ENCODE measurements around the gene SMYD3.

SMYD3 gene

DNA sequence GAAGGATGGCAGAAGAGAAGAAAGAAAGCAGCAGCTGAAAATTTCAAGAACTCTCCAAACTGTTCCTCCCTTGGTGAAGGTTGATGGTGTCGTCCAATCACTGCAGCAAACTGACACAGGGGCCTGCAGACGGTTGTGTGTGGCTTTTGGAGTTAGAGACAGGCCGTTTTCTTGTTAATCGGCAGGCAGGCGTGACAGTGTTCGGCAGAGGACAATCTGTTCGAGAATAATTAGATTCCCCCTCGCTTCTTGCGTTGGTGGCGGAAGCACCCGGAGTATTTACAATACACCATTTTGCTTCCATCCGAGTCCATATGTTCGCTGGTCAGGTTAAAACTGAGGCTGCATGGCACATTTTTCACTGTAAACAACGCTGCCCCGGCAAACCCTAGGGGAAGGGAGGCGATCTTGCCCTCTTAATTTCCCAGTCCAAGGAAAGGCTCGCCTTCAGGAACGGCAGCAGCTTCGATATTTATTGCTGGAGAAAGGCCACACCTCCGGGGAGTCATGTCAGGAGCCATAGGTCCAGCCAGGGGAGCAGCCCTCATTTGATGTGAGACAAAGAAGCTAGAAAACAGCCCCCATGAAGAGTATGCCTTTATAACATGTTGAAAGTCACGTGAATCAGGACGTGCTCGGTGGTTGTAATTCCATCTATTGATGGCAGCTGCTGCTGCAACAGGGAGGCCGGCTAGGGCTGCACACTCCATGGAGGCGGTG is 360.1 kb downstream of the SMYD3 start:
- peak; percentile 32 for DNase-seq (ENCODE audit: low spot score)

DNA sequence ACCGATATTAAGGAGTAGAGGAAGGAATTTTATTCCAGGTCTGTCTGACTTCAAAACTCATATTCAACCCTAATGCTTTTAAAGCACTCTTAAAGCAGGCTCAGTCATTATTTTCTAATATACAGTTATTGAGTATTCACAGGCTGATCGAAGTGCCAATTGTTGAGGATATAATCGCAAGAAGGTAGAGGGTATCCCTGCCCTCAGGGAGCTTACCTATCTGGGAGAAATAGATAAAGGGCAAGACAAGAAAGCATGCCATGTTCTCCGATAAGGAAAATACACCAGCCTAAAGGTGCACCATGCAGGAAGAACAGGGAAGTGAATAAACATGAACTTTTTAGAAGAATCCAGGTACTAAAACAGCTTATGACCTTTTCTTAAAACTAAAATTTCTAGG is 361.2 kb downstream of the SMYD3 start:
- DNase-seq (ENCODE audit: low spot score): no peak

DNA sequence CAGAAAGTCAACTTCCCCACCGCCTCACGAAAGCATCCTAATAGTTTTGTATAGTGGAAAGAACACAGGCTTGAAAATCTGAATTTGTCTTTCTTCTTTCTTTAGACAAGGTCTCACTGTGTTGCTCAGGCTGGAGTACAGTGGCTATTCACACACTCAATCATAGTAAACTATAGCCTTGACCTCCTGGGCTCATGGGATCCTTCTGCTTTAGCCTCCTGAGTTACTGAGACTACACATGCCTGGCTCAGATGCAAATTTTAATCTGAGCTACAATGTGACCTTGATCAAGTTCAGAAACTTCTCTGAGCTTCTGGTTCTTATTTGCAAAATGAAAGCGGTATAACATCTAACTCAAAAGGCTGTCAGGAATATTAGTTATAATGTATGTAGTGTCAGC is 362.1 kb downstream of the SMYD3 start:
- DNase-seq (ENCODE audit: low spot score): no peak

DNA sequence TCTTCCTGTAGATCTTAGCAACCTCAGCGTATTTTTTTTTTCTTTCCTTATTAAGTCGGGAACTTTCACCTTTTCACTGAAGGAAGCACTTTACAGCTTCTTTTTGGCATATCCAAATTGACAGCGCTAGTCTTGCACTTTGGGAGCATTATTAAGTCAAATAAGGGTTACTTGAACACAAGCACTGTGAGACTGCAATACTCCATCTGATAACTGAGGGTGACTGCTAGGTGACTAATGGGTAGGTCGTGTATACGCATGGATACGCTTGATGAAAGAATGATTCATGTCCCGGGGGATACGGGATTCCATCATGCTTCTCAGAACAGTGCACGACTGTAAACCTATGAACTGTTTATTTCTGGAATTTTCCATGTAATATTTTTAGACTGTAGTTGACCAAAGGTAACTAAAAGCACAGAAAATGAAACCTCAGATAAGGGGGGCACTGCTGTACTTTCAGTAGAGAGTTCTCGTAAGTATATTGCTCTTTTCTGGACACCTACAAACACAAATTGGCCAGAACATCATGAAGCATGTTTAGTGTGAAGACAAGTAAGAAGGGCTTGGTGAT is 364.7 kb downstream of the SMYD3 start:
- DNase-seq (ENCODE audit: low spot score): no peak

DNA sequence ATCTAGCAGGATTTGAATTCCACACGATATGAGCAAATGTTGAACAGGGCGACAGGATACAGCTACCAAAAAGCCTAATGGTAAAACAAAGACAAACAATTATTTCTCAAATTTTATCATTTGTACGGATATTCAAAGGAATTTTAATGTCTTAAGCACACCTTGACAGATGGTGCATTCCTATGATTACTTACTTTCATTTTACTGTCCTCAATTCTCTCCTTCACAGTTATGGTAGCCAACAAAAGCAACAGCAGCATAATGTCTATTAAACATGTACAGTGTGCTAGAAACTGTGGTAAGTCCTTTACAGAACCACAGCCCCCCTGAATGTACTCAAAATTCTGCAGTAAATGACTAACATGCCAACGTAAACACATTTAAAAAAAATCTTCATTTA is 365.8 kb downstream of the SMYD3 start:
- DNase-seq (ENCODE audit: low spot score): no peak

DNA sequence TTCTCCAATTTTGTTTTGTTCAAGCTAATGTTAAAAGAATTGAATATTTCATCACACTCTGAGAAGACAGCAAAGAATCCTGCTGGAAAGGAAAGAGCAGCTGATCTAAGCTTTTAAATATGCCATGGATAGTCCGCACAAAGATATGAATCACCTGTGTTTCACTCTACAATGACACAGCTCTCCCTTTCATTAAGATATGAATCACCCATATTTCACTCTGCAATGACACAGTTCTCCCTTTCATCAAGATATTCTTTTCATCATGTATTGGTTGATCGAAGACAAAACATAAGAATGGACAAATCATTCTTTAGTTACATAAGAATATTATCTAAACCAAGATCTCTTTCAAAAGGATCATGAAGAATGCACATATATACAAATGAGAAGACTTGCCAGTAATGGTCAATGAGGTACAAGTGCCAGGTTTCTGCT is 367.3 kb downstream of the SMYD3 start:
- DNase-seq (ENCODE audit: low spot score): no peak

DNA sequence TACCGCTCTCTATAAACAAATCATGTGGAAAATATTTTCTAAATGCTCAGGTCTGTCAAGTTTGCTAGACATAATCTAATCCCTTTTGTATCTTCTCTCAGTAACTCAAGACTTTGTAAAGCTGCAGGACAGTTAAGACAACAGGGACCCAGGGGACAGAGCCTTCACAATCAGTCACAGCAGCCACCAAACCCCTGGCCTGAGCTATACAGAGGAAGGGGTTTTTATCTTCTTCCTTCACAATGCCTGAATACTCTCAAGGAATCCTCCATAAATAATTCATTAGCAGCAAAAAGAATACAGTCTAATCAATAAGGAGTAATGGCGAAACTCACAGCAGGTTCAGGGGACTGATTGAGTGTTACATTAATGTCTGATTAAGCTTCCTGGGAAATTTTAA is 368.3 kb downstream of the SMYD3 start:
- no peak for DNase-seq (ENCODE audit: low spot score)

DNA sequence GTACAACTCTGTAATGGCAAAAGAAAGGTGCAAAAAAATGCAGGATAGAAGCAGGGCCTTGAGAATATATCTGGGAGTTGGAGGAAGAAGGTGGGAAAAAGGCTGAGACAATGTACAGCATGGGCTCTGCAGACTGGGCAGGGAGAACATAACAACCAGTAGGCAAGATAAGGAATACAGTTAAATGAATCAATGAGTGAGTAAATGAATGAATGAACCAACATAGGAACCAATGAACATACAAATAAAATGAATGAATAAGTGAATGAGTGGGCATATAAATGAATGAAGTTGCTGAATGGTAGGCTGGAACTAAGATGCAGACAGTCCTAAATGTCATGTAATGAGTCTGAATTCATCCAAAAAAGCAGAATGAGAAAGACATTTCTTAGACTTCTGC is 370.6 kb downstream of the SMYD3 start:
- no peak for DNase-seq (ENCODE audit: low spot score)

DNA sequence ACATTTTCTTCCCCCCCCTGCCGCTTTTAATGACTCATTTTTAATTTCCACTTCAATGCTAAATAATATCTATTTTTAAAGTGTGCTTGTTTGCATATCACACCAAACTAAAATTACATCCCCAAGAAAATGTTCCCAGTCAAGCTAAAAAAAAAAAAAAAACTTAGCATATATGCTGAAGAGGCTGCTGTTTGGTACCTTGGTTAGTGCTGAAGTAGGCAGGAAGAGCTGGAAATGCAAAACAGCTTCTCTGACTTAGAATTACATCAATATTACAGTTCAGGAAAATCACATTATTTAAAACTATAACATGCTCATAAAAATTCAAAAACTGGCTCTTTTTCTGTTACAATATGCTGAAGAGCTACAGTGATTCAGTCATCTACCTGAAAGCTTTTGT is 372.3 kb downstream of the SMYD3 start:
- no peak for DNase-seq (ENCODE audit: low spot score)

DNA sequence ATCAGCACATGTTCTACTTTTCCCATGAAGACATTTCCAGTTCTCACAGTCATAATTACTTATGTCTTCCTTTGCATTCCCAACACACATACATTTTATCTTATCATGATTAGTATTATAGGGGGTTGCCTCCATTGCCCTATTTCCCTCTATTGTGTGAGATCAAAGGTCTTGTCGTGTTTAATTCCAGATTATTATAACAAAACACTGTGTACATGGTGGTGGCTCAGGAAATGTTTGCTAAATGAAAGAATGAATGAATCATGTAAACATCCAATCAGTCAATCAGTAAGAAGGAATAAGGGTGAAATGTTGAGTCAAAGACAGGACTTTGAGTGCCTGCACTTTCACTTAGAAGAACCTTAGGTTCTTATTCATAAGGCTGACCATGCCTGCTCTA is 376.0 kb downstream of the SMYD3 start:
- DNase-seq (ENCODE audit: low spot score): no peak

DNA sequence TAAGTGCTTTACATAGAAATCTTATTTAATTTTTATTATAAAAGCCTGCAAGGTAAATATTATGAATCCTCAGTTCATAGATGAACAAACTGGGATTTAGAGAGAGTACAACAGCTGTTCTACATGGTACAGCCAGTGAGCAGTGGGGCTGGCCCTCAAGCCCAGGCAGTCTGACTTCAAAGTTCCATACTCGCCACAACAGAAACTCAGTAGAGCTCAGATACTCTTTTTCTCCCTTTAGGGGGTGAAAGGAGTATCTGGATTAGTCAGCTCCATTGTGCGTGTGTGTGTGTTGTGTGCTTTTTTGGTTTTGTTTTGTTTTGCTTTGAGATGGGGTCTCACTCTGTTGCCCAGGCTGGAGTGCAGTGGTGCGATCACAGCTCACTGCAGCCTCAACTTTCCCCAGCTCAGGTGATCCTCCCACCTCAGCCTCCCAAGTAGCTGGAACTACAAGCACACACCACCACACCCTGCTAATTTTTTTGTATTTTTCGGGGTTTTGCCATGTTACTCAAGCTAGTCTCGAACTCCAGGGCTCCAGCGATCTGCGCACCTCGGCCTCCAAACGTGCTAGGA is 378.5 kb downstream of the SMYD3 start:
- no peak for DNase-seq (ENCODE audit: low spot score)

DNA sequence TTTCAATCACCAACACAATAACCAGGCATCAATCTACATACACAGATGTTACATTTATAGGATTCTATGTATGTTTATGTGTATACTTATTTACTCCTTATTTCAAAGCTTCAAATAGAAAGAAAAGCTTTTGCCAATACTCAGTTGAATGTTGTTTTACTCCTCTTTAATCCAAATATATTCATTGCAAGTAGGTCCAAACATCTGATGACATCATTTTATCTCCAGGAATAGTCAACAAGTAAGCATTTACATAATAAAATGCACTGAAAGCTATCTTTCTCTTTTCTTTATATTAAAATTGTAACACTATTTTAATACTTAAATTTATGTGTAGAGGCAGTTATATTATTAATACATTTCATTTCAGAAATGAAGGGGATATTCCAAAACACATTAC is 380.5 kb downstream of the SMYD3 start:
- no peak for DNase-seq (ENCODE audit: low spot score)

DNA sequence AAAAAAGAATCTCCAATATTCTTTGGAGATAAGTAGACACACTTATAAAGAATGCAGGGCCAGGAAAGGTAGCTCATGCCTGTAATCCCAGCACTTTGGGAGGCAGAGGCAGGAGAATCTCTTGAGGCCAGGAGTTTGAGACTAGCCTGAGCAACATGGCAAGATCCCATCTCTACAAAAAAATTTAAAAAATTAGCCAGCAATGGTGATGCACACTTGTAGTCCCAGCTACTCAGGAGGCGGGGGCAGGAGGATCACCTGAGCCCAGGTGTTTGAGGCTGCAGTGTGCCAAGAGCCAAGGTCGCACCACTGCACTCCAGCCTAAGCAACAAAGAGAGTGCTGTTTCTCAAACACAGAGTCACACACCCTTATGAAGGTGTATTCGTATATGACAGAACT is 385.0 kb downstream of the SMYD3 start:
- no peak for DNase-seq (ENCODE audit: low spot score)

DNA sequence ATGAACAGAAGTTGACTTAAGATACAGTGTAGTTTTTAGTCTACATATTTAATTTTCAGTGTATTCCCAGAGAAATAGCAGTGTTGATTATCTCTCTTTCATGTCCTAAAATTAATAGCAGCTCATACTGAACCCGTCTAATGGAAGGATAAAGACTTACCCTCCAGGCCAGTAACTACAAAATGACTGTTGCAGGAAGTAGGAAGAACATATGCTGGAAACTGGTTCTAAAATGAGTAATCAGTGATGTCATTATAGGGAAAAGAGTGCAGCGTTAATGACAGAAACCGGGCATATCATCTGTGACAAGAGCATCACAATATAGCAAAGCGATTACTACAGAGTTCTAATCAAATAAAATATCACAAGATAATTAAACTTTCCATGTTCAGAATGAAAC is 385.5 kb downstream of the SMYD3 start:
- DNase-seq (ENCODE audit: low spot score): no peak

DNA sequence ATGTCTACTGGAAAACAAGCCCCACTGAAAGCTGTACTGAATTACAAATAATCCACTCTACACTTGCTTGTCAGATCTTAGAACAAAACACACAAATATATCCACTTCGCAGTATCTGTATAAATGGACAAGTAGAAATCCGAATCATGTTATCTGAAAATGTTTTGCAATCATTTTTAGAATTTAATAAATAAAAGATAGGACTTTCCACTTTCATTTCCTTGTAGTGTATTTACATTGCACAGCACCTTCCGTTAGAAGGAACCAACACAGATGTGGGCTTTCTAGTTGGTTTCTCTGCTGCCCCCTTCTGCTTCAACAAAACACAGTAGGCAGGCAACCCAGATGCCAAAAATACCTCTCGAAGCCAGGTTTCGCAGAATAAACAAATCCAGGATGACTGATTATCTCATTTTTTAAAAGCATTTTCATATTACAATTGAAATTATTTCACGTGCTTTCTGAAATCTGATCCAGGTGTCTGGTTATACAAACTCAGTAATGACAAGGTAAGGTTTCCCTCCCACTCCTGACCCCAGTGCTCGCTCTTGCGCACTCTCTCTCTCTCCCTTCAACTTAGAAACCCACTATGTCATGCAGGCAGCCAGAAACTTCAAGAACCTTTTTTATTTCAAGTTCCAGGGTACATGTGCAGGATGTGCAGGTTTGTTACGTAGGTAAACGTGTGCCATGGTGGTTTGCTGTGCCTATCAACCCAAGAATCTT is 389.9 kb downstream of the SMYD3 start:
- DNase-seq (ENCODE audit: low spot score): peak; percentile 53

DNA sequence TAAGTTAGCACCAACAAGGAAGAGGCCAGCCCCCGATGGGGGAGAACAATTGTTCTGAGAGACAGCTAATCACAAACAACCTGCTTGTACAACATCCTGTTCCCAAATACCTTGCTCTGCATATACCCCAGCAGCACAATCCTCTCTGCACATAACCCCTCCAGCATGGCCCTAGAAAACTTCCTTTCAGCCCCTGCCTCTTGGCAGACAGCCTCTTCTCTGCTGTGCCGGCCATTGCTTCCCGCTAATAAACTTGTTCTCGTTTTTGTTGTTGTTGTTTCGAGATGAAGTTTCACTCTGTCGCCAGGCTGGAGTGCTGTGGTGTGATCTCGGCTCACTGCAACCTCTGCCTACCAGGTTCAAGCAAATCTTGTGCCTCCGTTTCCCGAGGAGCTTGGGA is 392.7 kb downstream of the SMYD3 start:
- DNase-seq (ENCODE audit: low spot score): no peak

DNA sequence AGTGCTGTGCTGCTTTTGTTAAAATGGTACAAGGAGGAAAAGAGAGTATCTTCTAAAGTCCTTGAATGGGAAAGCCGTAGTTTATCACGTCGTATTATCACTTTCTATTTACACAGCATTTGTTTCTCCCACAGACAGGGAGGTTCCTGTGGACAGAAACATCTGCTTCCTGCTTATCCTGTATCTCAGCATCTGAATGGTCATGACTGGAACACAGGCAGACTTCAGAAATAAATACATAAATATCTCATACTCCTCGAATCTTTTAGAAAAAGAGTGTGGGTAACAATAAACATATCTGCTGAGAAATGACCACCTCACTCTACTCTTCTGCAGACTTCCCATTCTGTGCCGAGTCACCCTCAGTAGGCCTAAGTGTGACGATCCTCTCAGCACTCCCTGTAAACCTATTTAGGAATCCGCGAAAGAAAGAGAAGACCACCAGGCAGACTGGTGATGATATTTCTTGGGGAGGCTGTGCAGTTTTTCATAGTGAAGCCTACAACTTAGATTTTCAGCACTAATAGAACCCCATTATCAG is 393.5 kb downstream of the SMYD3 start:
- no peak for DNase-seq (ENCODE audit: low spot score)

DNA sequence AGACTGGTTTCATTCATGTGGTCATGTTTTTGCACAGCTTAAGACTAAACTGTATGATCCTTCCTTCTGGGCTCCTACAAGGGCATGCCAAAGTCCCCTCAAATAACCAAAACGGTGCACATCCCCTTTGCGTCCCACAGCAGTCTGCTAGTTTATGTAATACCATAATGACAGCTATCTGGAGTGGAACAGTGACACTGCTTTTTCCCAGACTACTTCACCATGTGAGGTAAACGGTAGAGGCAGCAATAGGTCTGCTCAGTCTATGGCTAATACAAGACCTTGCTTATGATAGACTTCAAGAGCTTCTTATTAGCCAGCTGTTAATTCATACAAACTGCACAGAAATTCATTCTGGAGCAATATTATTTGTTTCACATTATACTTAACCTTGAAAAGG is 395.5 kb downstream of the SMYD3 start:
- DNase-seq (ENCODE audit: low spot score): no peak

DNA sequence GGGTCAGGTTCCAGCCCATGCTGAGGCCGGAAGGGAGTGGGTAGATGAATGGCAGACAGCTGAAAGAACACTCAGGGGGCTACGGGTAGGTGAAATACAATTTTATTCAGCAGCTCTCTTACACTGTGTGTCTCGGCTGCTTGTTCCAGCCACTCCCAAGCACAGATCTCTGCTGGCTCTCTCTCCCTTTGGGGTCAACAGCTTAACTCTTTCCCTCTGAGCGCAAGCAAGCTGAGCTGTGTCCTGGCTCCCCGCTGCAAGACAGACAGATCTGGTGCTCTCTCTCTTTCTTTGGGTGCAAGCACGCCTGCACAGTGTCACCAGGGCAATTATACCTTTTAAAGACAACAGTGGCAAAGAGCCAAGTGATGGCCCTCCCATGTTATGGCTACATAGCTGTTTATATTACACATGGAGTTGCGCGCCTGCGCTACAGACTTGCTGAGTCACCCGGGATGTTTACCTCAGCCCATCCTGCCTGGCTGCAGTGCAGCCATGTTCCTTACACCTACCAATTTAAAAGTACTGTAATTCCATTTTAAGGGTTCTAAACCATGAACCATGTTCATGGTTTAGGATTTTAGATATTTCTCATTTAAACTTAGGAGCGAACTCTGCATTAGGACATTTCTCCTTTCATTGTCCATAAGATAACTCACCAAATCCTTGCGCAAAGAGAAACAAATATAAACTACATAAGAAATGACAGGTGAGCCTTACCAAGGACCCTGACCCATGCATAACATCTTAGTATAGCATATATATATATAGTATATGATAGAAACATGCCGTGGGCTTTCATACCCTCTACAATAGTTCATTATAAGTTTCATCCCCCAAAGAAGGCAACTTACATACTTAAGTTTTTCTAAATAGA is 396.5 kb downstream of the SMYD3 start:
- no peak for DNase-seq (ENCODE audit: low spot score)

DNA sequence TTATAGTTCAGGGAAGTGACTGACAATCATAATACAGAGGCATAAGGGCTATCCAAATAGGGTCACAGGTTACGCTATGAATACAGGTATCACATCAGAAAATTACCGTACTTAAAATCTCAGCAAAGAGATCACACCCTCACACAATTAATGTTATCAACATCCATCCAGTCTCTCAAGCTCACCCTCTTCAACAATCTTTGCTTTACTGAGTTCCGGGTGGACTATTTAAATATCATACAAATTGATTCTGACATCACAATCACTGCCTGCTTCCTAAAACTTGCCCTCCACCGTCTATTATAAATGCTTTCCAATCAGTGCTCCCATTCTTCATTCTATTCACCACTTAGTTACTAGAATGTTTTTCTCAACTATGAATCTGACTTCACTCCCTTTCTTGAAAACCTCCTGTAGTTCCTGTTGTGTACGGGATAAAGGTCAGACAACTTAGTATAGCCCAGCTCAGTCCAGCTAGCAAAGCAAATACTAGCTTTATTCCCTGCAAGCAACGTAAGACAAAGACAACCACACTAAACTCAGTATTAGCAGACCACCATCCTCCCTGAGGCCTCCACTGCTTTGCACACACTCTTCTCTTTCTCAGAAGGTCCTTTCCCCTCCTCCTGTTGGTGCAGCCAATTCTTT is 398.7 kb downstream of the SMYD3 start:
- DNase-seq (ENCODE audit: low spot score): no peak

DNA sequence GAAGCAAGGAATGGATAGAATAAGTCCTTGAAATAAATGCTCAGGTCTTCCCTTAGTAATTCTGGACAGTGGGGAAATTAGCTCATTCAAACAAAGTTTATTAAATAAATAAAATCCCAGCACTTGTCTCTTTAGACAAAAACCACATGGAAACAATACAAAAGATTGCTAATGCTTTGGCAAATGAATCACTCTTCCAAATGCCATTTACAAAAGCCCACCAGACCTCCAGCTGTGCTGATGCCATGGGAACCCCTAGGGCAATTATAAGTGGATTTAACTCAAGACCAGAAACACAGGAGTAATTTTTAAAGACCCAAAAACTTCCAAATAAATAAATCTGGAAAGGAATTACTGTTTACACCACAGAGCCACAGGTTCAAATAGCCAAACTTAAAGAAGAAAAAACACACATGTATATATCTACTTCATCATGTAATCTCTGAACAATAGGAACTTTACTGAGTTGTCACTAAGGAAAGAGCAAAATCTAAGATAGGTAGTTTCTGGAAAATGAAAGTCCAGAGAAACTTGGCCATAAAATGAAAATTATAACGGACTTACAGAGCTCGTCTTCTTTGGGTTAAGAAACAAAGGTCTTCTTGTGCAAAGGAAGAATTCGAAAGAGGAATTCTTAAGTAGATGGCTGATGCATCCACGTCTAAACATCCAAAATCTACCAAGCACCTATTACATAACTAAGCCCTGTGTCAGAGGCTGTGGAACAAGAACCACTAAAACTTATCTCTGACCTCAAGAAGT is 399.4 kb downstream of the SMYD3 start:
- no peak for DNase-seq (ENCODE audit: low spot score)

Data from Ammon's horn (tissue), 1 donor.